Activated CD4-positive, alpha-beta T cell treated with anti-CD3 and anti-CD28 coated beads, Interleukin-2, amount 50 U/mL, for 4 hours (primary cell): ENCODE measurements around the gene PIGM.

Experiments
- DNase-seq, 2 experiments: peaks; one replicate each; pipeline ENCODE4 v3.0.0-alpha.2; 2020

PIGM gene

DNA sequence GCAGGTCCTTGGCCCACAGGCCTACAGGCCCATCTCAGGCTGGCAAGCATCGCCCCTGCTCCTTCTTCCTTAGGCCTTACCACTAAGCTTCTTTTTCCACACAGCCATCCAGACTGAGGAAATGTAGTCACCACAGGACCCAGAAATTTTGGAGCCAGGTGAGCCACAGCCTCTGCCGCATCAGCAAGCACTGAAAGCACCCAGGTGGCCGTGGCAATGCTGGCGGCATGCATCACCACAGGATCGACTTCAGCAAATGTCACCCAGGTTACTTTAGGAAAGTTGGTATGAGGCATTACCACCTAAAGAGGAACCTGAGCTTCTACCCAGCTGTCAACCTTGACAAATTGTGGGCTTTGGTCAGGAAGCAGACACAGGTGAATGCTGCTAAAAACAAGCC, 11.6 kb downstream of the PIGM start:
- DNase-seq = no peak

DNA sequence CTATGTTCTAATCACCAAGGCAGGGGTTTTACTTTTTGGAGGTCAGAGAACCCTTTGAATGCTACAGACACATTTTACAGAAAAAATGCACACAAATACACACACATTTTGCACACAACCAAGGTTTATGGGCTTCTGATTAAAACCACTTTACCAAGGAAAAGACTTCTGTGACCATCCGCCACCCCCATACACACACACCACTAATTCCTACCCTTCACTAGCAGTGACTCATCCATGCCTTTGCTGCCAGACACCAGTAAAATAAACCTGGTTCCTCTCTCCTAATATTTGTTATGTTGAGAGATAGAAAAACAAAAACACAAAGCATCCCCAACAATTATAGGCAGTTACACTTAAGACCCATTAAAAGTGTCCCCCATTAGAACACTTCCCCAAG, 12.9 kb downstream of the PIGM start:
- no peak for DNase-seq

DNA sequence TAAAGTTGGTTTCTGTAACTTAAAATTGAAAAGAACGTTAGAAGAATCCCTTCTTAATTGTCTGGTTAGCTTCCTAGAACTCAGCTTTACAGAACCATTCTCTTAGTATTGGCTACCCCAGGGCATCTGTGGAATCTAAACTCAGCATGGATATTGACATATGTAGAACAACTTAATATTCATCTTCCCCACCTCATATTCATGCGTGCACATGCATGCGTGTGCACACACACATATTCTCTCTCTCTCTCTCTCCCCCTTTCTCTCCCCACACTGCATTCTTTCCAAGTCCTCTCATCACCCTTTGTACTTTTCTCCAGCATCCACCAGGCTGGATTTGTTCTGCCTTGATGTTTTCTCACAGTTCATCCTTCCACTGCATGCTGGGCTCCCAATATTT, 13.4 kb downstream of the PIGM start:
- no peak for DNase-seq

DNA sequence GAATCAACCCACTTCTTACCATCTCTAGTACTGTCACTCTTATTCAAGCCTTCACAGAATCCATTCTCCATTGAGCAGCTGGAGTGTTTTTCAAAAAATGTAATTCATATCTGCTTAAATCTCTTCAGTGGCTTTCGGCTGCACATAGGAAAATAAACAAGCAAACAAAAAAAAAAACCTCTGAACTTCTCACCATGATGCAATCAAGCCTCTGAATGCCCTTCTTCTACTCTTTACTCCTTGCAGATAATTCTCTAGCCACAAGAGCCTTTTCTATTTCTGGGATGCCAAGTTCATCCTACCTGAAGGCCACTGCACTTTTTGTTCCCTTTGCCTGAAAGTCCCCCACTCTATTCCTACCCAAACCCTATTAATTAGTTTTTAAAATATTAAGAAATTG, 14.2 kb downstream of the PIGM start:
- DNase-seq = no peak

DNA sequence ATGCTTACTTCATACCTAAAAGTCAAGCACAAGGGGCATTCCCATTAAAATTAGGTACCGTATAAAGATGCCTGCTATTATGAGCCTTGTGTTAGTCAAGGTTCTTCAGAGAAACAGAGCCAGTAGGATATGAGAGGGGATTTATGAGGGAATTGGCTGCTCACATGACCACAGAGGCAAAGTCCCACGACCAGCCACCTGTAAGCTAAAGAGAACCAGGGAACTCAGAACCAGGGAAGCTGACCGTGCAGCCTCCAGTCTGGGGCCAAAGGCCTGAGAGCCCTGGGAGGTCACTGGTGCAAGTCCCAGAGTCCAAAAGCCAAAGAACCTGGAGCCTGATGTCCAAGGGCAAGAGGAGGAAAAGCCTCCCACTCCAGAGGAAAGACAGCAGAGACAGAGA, 20.0 kb downstream of the PIGM start:
- DNase-seq = no peak

DNA sequence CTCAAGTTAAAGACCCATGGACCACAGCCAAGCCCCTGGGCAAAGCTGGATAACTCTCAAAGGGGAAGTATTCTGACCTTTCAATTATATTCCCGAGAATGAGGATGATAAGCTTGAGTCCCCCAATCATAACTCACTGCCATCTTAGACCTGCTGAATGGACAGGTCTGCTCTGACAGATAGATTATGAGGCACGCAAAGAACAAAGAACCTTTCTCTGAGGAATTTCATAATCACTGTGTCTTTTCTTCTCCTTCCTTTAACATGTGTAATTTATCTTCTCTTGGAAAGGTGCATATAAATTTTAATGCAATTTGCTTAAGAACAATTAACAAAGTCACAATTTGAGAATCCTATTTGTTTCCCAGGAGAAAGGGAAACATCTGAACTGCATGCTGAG, 22.0 kb downstream of the PIGM start:
- DNase-seq = no peak

DNA sequence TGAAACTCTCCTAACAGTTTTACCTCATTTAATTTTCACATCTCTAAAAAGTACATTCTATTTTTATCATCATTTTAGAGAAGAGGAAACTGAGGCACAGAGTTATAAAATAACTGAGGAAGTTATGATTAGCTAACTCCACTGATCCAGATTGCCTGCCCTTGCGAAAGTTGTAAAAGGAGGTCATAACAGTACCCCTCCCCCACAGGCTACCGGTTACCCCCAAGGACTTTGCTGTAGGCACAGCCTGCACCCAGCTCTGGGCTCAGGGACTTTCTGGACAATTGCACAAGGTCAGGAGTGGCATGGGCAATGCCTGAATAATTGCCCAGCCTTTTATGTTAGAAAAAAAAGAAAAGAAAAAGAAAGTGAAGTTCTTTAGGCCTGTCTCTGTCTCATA, 22.7 kb downstream of the PIGM start:
- DNase-seq = no peak

DNA sequence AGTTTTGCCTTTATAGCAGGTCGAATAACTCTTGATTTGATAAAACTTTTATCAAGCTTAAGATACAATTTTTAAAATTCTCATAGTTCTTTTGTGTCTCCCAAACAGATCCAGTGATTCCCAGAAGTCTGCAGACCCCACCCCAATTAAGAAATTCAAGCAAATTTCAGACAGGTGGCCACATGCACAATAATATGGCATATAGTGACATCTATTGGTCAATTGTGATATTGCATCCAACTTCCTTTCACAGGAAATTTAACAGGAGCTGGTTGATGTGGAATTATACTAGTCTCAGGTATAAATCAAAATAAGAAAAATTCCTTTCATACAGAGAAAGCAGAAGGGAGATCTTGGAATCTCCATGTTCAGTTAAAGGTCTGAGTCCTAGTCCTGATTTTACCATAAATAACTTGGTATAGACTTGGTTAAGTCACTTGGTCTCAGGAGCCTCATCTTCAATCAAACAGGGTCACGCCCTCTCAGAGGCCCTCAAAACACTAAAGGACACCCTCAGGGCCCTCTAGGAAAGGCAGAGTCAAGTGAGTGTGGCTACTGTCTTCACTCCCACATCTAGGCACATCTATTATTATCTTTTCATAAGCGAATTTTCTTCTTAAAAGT, 24.1 kb downstream of the PIGM start:
- DNase-seq = no peak

DNA sequence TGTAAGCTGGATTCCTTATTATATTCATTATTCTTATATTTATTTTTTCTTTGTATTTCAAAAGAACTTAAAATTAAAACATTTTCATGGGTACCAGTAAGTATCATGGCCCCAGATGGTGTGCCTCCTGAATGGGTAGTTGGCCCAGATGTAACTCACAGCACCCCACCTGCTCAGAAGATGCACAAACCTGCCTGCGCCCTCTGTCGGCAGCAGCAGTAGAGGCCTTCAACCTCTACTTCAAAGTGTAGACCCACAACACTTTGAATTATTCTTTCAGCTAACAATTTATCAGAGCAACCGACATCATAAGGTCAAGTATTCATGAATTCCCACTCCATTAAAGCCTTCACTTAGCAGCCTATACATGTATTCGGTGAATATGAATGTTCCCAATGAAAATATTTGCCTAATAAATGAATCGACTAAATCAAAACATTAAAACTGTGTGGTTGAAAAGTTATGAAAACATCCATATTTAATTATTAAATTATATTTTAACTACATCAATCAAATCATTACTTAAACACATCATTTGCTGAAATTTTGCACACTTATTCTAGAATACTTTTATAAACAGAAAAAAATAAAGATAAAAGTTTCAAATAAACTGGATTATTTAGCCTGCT, 25.4 kb downstream of the PIGM start:
- peak; percentile 68 to 71 for DNase-seq

DNA sequence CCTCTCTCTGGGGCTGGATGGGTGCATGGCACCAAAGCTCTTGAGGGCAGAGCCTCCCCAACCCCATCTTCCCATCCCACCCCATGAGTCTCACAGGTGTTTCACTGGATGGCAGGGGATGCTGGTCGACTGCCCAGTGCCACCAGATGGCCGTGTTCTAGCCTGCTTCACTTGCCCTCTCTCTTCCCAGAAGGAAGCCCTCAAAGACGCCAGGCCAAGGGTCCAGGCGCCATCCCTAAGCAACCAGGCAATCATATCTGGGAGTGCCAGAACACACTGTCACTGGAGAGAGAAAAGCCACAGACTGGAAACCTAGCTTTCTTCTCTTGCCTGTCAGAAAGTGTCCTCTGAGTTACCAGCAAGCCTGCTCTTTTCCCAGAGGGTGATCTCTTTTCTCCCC, 26.7 kb downstream of the PIGM start:
- no peak for DNase-seq

DNA sequence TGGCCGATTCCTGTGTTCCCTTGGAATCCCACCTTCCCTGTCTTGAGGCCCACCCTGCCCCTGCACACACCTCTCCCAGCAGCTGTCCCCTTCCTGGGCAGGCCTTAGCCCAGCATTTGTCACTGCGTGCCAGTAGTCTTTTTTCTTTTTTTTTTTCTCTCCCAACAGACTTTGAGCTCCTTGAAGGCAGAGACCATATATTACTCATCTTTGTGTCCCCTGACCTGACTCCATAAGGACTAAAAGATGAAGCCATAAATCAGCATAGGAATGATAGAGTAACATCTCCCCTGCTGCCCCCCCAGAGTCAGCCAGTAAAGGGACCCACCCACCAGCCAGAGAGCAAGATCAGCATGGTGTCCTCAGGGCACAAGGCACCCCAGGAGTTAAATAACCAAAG, 27.4 kb downstream of the PIGM start:
- DNase-seq = no peak

DNA sequence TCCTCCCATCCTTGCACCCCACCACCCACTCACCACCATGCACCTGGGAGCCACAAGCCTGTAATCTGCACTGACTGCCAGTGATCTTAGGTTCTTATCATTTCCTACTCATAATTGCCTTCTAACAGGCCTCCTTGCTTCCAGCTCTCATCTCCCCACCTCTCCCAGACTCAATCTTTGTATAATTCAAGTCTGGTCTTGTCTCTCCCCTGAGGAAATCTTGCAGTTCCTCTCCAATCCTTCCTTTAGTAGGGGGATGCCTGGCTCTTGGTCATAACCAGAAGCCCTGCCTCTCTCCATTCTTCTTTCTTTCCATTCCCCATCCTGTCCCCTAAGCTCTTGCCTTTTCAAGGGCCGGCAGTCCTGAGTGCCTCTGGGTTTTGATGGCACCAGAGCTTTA, 27.8 kb downstream of the PIGM start:
- DNase-seq = no peak

DNA sequence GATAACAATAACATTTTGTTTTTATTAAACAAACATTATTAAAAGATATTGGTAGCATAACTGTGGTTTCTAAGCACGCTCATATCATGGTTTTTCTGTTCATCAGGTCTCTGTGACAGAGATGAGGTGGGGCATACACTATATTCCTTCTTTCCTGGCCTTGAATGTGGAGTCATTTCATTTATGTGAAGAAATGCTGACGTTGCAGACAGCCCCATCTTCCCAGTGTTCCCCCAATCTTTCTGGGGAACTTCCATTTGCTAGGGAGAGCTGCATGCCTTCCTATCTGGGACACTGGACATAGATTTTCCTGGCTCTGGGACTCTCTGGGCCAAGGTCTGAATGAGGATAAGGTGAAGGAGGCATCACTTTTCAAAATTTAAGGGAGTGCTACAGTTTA, 30.4 kb downstream of the PIGM start:
- no peak for DNase-seq

DNA sequence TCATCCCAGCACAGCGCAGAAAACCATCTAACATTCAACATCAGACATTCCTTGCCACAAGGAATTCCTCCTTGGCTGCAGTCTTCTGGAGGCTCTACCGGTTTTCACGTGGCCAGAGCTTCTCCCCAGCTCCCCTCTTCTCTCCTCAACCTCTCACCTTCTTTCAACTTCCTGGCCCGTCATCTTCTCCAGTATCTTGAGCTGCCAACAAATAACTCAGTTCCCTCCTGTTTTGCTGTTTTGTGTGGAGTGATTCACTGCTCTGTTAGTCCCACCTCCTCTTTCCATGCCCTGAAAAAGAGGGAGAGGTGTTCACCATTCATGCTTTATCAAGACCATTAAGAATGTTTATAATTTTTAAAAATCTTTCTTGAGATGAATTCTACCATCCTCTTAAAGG, 32.6 kb downstream of the PIGM start:
- DNase-seq = no peak

DNA sequence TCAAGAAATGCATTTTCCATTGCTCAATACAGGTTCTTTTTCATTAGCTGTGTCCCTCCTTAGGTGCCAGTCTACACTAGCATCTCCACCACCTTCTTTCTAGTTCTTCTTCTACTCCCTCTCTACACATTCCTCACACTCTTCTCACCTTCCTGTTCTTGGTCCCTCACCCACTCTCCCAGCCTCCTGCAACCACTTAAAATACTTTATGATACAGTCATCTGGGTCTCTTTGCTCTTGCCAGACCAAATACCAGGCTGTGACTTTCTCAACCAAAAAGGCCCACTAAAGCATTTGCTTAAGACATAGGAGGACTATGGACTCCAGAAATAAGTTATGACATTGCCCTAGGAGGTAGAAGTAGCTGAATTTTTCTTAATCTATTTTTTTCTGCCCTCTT, 35.1 kb downstream of the PIGM start:
- DNase-seq = no peak

DNA sequence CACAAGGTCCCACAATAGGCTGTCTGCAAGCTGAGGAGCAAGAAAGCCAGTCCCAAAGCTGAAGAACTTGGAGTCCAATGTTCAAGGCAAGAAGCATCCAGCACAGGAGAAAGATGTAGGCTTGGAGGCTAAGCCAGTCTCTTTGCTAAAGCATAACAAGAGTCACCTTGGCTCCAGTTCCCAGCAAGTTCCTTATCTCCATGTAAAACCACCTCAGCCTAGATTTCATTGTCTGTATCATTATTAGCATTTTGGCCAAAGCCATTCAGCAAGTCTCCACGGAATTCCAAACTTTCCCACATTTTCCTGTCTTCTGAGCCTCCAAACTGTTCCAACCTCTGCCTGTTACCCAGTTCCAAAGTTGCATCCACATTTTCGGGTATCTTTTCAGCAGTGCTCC, 36.9 kb downstream of the PIGM start:
- no peak for DNase-seq

DNA sequence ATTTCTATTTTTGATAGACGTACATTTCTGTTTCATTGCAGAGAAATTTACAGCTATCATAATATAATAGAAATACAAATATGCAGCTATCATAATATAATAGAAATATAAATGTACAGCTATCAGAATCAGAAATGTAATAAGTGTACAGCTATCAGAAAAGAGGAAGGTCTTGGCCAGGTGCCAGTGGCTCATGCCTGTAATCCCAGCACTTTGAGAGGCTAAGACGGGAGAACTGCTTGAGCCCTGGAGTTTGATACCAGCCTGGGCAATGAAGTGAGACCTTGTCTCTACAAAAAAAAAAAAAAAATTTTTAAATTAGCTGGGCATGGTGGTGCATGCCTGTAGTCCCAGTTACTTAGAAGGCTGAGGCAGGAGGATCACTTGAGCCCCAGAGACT, 37.9 kb downstream of the PIGM start:
- no peak for DNase-seq

DNA sequence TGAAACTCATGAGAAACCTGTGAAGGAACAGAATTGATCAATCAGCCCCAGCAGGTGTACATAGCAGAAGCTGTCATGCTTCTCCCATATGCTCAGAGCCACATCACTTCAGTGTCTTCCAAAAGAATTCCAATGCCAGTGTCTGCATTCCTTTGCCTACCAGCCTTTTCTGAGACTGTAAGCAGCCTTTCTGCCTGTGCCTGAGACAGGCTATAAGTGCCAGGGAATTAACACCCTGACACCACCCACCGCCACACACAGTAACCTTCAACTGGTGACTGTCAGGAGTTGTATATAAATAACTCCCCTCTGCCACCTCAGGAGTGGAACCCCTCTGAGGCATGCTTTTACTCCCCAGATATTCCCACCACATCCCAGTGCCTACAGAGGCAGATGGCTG, 39.6 kb downstream of the PIGM start:
- no peak for DNase-seq

DNA sequence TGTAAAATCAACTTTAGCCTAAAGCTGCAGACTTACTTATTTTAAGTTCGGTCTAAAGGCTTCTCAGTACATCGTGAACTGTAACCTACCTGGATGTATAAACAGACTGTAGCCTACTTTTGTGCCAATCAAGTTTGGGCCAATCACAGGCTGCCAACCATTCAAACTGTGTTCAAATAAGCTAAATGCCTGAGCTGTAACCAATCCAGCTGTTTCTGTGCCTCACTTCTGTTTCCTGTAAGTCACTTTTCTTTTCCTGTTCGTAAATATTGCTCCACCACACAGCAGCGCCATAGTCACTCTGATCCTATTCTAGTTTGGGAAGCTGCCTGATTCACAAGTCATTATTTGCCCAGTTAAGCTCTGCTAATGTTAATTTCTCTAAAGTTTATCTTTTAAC, 40.3 kb downstream of the PIGM start:
- DNase-seq = no peak

DNA sequence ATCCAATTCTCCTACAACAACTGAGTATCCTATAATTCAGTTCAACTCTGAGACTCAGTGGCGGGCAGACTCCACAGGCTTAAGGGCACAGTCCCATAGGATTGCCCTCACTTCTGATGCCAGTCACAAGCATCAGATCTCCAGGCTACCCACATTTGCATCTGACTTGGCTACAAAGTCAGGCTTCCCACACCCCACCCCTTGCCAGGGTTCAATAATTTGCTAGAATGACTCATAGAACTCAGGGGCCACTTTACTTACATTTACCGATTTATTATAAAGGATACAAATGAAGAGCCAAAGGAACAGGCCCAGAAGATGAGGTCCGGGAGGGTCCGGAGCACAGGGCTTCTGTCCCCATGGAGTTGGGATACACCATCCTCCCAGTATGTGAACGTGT, 41.8 kb downstream of the PIGM start:
- no peak for DNase-seq

DNA sequence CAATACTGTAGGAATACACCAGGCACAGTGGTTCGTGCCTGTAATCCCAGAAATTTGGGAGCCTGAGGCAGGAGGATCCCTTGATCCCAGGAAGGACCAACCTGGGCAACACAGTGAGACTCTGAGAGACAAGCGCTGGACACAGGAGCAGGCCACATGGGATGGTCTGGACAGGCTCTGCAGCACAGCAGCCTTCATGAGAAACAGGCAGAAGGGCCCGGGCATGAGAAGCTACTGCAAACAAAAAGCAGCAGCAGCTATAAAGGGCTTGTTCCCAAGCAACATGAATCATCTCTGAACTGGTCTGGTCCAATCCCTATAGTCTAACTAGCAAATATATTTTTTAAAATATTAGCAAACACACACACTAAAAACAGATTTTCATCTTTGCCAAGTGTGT, 42.2 kb downstream of the PIGM start:
- DNase-seq = no peak

DNA sequence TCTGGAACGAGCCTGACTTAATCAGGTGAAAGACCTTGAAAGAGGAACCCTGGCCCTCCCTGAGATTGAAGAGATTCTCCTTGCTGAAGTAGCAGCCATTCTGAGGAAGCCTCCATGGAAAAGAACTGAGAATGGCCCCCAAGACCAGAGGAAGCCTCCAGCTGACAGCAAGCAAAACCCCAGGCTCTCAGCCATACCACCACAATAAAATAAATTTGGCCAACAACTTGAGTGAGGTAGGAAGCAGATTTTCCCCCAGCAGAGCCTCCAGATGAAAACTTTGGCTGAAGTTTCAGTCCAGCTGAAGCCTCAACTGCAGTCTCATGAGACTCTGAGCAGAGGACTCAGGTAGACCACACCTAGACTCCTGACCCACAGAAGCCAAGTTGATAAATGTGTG, 43.8 kb downstream of the PIGM start:
- DNase-seq = no peak

DNA sequence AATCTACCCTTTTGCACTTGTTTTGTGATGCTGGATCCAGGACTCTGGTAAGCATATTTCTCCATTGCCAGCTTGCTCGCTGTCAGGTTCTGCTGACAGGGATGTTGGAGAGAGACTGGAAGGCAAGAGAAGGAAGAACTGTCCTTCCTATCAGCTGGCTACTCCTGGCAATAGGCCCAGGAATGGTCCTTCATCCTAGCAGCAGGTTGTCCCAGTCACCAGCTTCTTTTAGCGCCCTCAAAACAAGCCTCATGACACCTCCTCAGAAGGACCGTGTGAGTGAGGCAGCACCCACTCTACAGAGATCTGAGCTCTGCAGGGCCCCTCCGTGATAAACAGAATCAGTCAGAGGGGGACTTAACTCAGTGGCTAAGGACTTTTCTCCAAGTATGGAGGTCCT, 44.6 kb downstream of the PIGM start:
- no peak for DNase-seq

DNA sequence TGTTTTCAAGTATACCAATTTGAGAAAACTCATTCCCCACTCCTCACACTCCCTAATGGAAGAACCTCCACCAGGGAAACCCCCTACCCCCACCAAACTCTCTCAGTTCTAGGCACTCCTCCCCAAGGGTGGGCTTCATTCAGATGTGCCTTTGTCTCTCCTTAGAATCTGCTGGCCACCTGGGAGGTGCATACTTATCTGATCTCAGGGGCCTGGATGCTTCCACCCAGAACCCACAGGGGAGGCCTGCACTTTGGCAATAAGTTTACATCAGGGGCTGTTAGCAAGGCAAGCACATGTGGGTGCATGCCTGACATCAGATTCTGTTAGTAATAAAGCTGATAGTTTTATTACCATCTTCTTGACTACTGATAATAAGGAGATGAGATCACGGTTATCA, 45.3 kb downstream of the PIGM start:
- no peak for DNase-seq

DNA sequence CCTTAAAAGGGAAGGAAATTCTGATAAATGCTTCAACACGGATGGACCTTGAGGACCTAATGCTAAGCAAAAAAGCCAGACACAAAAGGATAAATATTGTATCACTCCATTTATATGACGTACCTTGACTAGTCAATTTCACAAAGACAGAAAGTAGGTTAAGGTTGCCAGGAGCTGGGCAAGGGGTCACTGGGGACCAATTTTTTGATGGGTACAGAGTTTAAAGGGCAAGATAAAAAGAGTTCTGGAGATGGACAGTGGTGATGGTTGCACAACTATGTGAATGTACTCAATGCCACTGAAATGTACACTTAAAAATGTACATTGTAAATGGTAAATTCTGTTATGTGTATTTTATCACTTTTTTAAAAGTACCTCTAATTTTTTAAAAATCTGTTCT, 45.7 kb downstream of the PIGM start:
- no peak for DNase-seq

DNA sequence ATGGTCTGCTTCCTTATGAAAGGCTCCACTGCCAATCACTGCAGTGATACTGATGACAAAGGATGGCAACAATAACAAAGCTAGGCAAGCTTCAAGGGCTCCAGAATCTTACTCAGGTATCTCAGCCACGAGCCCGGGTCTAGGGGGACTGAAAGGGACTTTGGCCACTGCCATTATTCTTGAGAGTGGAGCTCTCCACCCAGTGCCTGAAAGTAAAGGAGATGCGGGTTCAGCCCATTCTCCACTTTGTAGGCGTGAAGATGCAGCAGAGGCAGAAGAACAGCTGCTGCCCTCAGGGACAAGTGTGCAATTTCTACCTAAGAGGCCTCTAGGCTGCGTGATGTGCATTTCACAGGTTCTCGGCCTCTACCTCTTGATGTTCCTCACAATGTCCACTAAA, 46.3 kb downstream of the PIGM start:
- DNase-seq = no peak
